Nephron progenitor cell (in vitro differentiated cells): ENCODE data around the gene STK39.

ENCODE experiments used
- DNase-seq: peaks from one replicate; pipeline ENCODE4 v3.0.0; 2021
- H3K27ac Mint-ChIP-seq: 2 replicates; pipeline ENCODE4 v1.8.0; 2021; ENCODE audit warnings: mild to moderate bottlenecking, moderate library complexity, mixed read lengths
- H3K27me3 Mint-ChIP-seq: 2 replicates; pipeline ENCODE4 v1.8.0; 2021; ENCODE audit warnings: mild to moderate bottlenecking, low read depth, mixed read lengths; ENCODE audit not compliant: poor library complexity
- H3K36me3 Mint-ChIP-seq: 2 replicates; pipeline ENCODE4 v1.8.0; 2021; ENCODE audit warnings: low read depth, mixed read lengths
- H3K4me1 Mint-ChIP-seq: 2 replicates; pipeline ENCODE4 v1.8.0; 2021; ENCODE audit warnings: mixed read lengths
- H3K4me3 Mint-ChIP-seq: 2 replicates; pipeline ENCODE4 v1.8.0; 2021; ENCODE audit warnings: mild to moderate bottlenecking, moderate library complexity, mixed read lengths
- H3K9me3 Mint-ChIP-seq: 2 replicates; pipeline ENCODE4 v1.8.0; 2021; ENCODE audit warnings: mild to moderate bottlenecking, moderate library complexity, mixed read lengths
- CTCF ChIP-seq: fragments of 200-600 bp; sonication (generic); IDR thresholded peaks from 2 replicates; pipeline ENCODE4 v1.5.0; 2021; ENCODE audit warnings: antibody characterized with exemption

Gene STK39

GRCh38 chr2:167990062-167990461, 257.3 kb downstream of the STK39 start:
- TF ChIP-seq CTCF: no peak
- H3K36me3 Mint-ChIP-seq: no peaks in the 10 kb centered on the region
- no peaks in the 10 kb centered on the region for H3K9me3 Mint-ChIP-seq
- no peaks in the 10 kb centered on the region for H3K27me3 Mint-ChIP-seq
- no peak overlapping the region for H3K4me3 Mint-ChIP-seq
- DNase-seq: no peak
- H3K4me1 Mint-ChIP-seq: peaks cover 7% of the 10 kb centered on the region
- H3K27ac Mint-ChIP-seq: no peak overlapping the region

DNA sequence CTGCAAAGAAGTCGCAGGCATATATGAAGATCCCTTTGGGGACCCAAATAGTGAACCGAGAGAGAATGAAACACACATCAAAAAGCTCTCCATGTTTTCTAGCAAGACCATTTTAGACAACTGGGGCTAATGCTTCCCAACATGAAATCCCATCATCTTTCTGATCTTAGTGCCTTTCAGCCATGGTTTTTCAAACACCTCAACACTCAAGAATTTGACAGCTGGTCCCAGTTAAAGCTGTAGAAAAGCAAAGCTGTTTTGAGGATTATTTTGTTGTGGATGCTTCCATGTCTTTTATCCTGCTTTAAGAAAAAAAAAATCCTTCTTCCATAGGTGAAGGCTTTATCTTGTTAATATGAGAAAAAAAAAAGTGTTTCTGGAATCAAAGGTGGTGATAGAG, 259.1 kb downstream of the STK39 start:
- Mint-ChIP-seq H3K27ac (no peak overlapping the region), H3K36me3 (no peaks in the 10 kb centered on the region), H3K4me1 (peaks cover 7% of the 10 kb centered on the region), H3K9me3 (no peaks in the 10 kb centered on the region), H3K27me3 (no peaks in the 10 kb centered on the region), H3K4me3 (no peak overlapping the region)
- TF ChIP-seq CTCF: no peak
- no peak for DNase-seq

- H3K4me1 Mint-ChIP-seq: peaks cover 7% of the 10 kb centered on the region
- no peaks in the 10 kb centered on the region for H3K9me3 Mint-ChIP-seq
- no peak overlapping the region for H3K27ac Mint-ChIP-seq
- no peaks in the 10 kb centered on the region for H3K27me3 Mint-ChIP-seq
- H3K36me3 Mint-ChIP-seq: peaks cover 5% of the 10 kb centered on the region
- H3K4me3 Mint-ChIP-seq: no peak overlapping the region
- TF ChIP-seq CTCF: no peak
- DNase-seq: no peak
Observed at GRCh38 chr2:167987558-167987957, 259.8 kb downstream of the STK39 start.

DNA sequence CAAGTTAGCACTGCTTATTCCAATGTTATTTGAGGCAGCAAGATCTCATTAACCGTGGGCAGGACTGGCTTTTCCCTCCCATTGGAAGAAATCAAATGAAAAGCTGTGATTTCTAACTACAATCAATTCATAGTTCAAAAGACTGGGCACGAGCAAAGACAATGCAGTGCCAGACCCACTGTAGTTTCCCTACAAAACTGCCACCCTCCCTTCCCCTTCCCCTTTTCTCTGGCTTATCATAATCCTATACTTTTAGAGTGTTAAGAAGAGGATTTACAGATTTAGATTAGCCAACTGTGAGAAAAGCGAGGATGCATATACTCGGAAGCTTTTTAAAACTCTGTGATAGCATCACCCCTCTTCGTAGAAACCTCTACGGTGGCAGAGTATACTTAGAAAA, 260.4 kb downstream of the STK39 start:
- H3K27me3 Mint-ChIP-seq: no peaks in the 10 kb centered on the region
- no peak for DNase-seq

GRCh38 chr2:167986223-167986622, 261.2 kb downstream of the STK39 start:
- no peak for DNase-seq
- Mint-ChIP-seq H3K27me3 (no peaks in the 10 kb centered on the region), H3K36me3 (peaks cover 9% of the 10 kb centered on the region), H3K27ac (no peak overlapping the region), H3K9me3 (no peaks in the 10 kb centered on the region), H3K4me1 (peaks cover 3% of the 10 kb centered on the region), H3K4me3 (no peak overlapping the region)
- no peak for TF ChIP-seq CTCF

More for the DNA sequence above, 260.4 kb downstream of the STK39 start:
- Mint-ChIP-seq H3K4me1 (peaks cover 3% of the 10 kb centered on the region), H3K4me3 (no peak overlapping the region), H3K27ac (no peak overlapping the region), H3K36me3 (peaks cover 6% of the 10 kb centered on the region), H3K9me3 (no peaks in the 10 kb centered on the region)
- TF ChIP-seq CTCF: no peak

GRCh38 chr2:167981945-167982344, 265.4 kb downstream of the STK39 start:
- Mint-ChIP-seq H3K36me3 (peaks cover 23% of the 10 kb centered on the region), H3K27me3 (peaks cover 4% of the 10 kb centered on the region), H3K4me3 (no peak overlapping the region), H3K27ac (peak overlapping the region; percentile 57), H3K4me1 (peaks cover 26% of the 10 kb centered on the region), H3K9me3 (no peaks in the 10 kb centered on the region)
- no peak for TF ChIP-seq CTCF
- no peak for DNase-seq
